ENCODE results near the gene ATP6AP1. TPM values are rescaled to one million over a fixed set of nuclear protein-coding genes. Genes with fewer than 3 reads are reported as not detected.
A peak's percentile ranks its signal among the peaks of the same experiment; 100 is the strongest.
"Not testable (repeated sequence)": the region's sequence is repeated elsewhere in the genome, so short reads cannot be mapped to it uniquely, and the experiment has no call there.

Gene ATP6AP1
- polyA plus RNA-seq, 2 donors = 40.3 to 65.8 TPM

GRCh38 chrX:154399527-154400368 lies 28.7 kb upstream of the ATP6AP1 start:
- H3K4me3 ChIP-seq (ENCODE audit: low read depth in 1 of 2, low read length in 2 of 2) = peak overlapping the region; percentile 54 to 82
- no peaks in the 10 kb centered on the region for H3K27me3 ChIP-seq (ENCODE audit: control insufficient read depth in 1 of 2, insufficient read depth in 2 of 2, low read length in 2 of 2)
- H3K4me1 ChIP-seq (ENCODE audit: control insufficient read depth in 2 of 2, insufficient read depth in 2 of 2, low read length in 1 of 2) = peaks cover 4 to 6% of the 10 kb centered on the region in 2 donors
- peaks cover 0 to 15% of the 10 kb centered on the region in 2 donors for H3K36me3 ChIP-seq (ENCODE audit: control insufficient read depth in 2 of 2, insufficient read depth in 2 of 2, low read length in 1 of 2)
- 30 to 52% methylated on average over 14 of the region's 14 CpGs for WGBS, 2 donors
- peaks cover 0 to 3% of the 10 kb centered on the region in 2 donors for H3K9me3 ChIP-seq (ENCODE audit: control insufficient read depth in 2 of 2, insufficient read depth in 1 of 2, low read depth in 1 of 2, low read length in 1 of 2)
- peak overlapping the region; percentile 96 to 99 for H3K27ac ChIP-seq (ENCODE audit: low read depth in 2 of 2, low read length in 1 of 2)

GRCh38 chrX:154400369-154400817 lies 28.1 kb upstream of the ATP6AP1 start:
- not testable (repeated sequence) for H3K4me3 ChIP-seq (ENCODE audit: low read depth in 1 of 2, low read length in 2 of 2); H3K27me3 ChIP-seq (ENCODE audit: control insufficient read depth in 1 of 2, insufficient read depth in 2 of 2, low read length in 2 of 2); H3K9me3 ChIP-seq (ENCODE audit: control insufficient read depth in 2 of 2, insufficient read depth in 1 of 2, low read depth in 1 of 2, low read length in 1 of 2); H3K4me1 ChIP-seq (ENCODE audit: control insufficient read depth in 2 of 2, insufficient read depth in 2 of 2, low read length in 1 of 2)
- Histone ChIP-seq H3K36me3 (ENCODE audit: control insufficient read depth in 2 of 2, insufficient read depth in 2 of 2, low read length in 1 of 2) (peaks cover 0 to 15% of the 10 kb centered on the region in 2 donors), H3K27ac (ENCODE audit: low read depth in 2 of 2, low read length in 1 of 2) (peak overlapping the region; percentile 54 to 96)
- 58 to 68% methylated on average over 3 to 6 of the region's 6 CpGs for WGBS, 2 donors

GRCh38 chrX:154401045-154401799 lies 27.3 kb upstream of the ATP6AP1 start:
- 36 to 44% methylated on average over 6 of the region's 6 CpGs for WGBS, 2 donors
- Histone ChIP-seq H3K27me3 (ENCODE audit: control insufficient read depth in 1 of 2, insufficient read depth in 2 of 2, low read length in 2 of 2) (no peaks in the 10 kb centered on the region), H3K4me1 (ENCODE audit: control insufficient read depth in 2 of 2, insufficient read depth in 2 of 2, low read length in 1 of 2) (peaks cover 4 to 6% of the 10 kb centered on the region in 2 donors), H3K9me3 (ENCODE audit: control insufficient read depth in 2 of 2, insufficient read depth in 1 of 2, low read depth in 1 of 2, low read length in 1 of 2) (peaks cover 0 to 3% of the 10 kb centered on the region in 2 donors), H3K4me3 (ENCODE audit: low read depth in 1 of 2, low read length in 2 of 2) (no peak overlapping the region), H3K27ac (ENCODE audit: low read depth in 2 of 2, low read length in 1 of 2) (peak overlapping the region; percentile 54 to 61), H3K36me3 (ENCODE audit: control insufficient read depth in 2 of 2, insufficient read depth in 2 of 2, low read length in 1 of 2) (peaks cover 0 to 15% of the 10 kb centered on the region in 2 donors)

- H3K4me1 ChIP-seq (ENCODE audit: control insufficient read depth in 2 of 2, insufficient read depth in 2 of 2, low read length in 1 of 2) = peaks cover 4 to 6% of the 10 kb centered on the region in 2 donors
- no peaks in the 10 kb centered on the region for H3K27me3 ChIP-seq (ENCODE audit: control insufficient read depth in 1 of 2, insufficient read depth in 2 of 2, low read length in 2 of 2)
- no peak overlapping the region for H3K4me3 ChIP-seq (ENCODE audit: low read depth in 1 of 2, low read length in 2 of 2)
- 24 to 48% methylated on average over 6 of the region's 6 CpGs for WGBS, 2 donors
- H3K9me3 ChIP-seq (ENCODE audit: control insufficient read depth in 2 of 2, insufficient read depth in 1 of 2, low read depth in 1 of 2, low read length in 1 of 2) = peaks cover 0 to 3% of the 10 kb centered on the region in 2 donors
- H3K27ac ChIP-seq (ENCODE audit: low read depth in 2 of 2, low read length in 1 of 2) = peak overlapping the region; percentile 62 to 78
- peaks cover 0 to 15% of the 10 kb centered on the region in 2 donors for H3K36me3 ChIP-seq (ENCODE audit: control insufficient read depth in 2 of 2, insufficient read depth in 2 of 2, low read length in 1 of 2)
Measured at GRCh38 chrX:154401918-154402621, 26.4 kb upstream of the ATP6AP1 start.

- Histone ChIP-seq H3K27me3 (ENCODE audit: control insufficient read depth in 1 of 2, insufficient read depth in 2 of 2, low read length in 2 of 2) (no peaks in the 10 kb centered on the region), H3K9me3 (ENCODE audit: control insufficient read depth in 2 of 2, insufficient read depth in 1 of 2, low read depth in 1 of 2, low read length in 1 of 2) (peaks cover 0 to 3% of the 10 kb centered on the region in 2 donors), H3K4me3 (ENCODE audit: low read depth in 1 of 2, low read length in 2 of 2) (no peak overlapping the region), H3K36me3 (ENCODE audit: control insufficient read depth in 2 of 2, insufficient read depth in 2 of 2, low read length in 1 of 2) (peaks cover 0 to 15% of the 10 kb centered on the region in 2 donors), H3K27ac (ENCODE audit: low read depth in 2 of 2, low read length in 1 of 2) (peak overlapping the region; percentile 38 to 78), H3K4me1 (ENCODE audit: control insufficient read depth in 2 of 2, insufficient read depth in 2 of 2, low read length in 1 of 2) (peaks cover 4 to 6% of the 10 kb centered on the region in 2 donors)
- 68 to 78% methylated on average over 19 of the region's 19 CpGs for WGBS, 2 donors
Measured at GRCh38 chrX:154402622-154403127, 25.8 kb upstream of the ATP6AP1 start.

GRCh38 chrX:154403192-154403591 lies 25.3 kb upstream of the ATP6AP1 start:
- no peak overlapping the region for H3K4me3 ChIP-seq (ENCODE audit: low read depth in 1 of 2, low read length in 2 of 2)
- H3K9me3 ChIP-seq (ENCODE audit: control insufficient read depth in 2 of 2, insufficient read depth in 1 of 2, low read depth in 1 of 2, low read length in 1 of 2) = peaks cover 0 to 3% of the 10 kb centered on the region in 2 donors
- H3K27ac ChIP-seq (ENCODE audit: low read depth in 2 of 2, low read length in 1 of 2) = no peak overlapping the region
- peaks cover 0 to 15% of the 10 kb centered on the region in 2 donors for H3K36me3 ChIP-seq (ENCODE audit: control insufficient read depth in 2 of 2, insufficient read depth in 2 of 2, low read length in 1 of 2)
- no peaks in the 10 kb centered on the region for H3K27me3 ChIP-seq (ENCODE audit: control insufficient read depth in 1 of 2, insufficient read depth in 2 of 2, low read length in 2 of 2)
- H3K4me1 ChIP-seq (ENCODE audit: control insufficient read depth in 2 of 2, insufficient read depth in 2 of 2, low read length in 1 of 2) = peaks cover 4 to 7% of the 10 kb centered on the region in 2 donors
- 83 to 84% methylated on average over 9 to 10 of the region's 10 CpGs for WGBS, 2 donors

- Histone ChIP-seq H3K36me3 (ENCODE audit: control insufficient read depth in 2 of 2, insufficient read depth in 2 of 2, low read length in 1 of 2) (peaks cover 0 to 15% of the 10 kb centered on the region in 2 donors), H3K9me3 (ENCODE audit: control insufficient read depth in 2 of 2, insufficient read depth in 1 of 2, low read depth in 1 of 2, low read length in 1 of 2) (peaks cover 0 to 3% of the 10 kb centered on the region in 2 donors), H3K27me3 (ENCODE audit: control insufficient read depth in 1 of 2, insufficient read depth in 2 of 2, low read length in 2 of 2) (no peaks in the 10 kb centered on the region), H3K4me1 (ENCODE audit: control insufficient read depth in 2 of 2, insufficient read depth in 2 of 2, low read length in 1 of 2) (peaks cover 4 to 11% of the 10 kb centered on the region in 2 donors), H3K4me3 (ENCODE audit: low read depth in 1 of 2, low read length in 2 of 2) (no peak overlapping the region), H3K27ac (ENCODE audit: low read depth in 2 of 2, low read length in 1 of 2) (no peak overlapping the region)
- 87 to 91% methylated on average over 4 of the region's 4 CpGs for WGBS, 2 donors
Measured at GRCh38 chrX:154403858-154404257, 24.6 kb upstream of the ATP6AP1 start.

- 93 to 94% methylated on average over 16 of the region's 16 CpGs for WGBS, 2 donors
Measured at GRCh38 chrX:154404625-154405192, 23.8 kb upstream of the ATP6AP1 start.

More at GRCh38 chrX:154404625-154405192, 23.8 kb upstream of the ATP6AP1 start:
- peaks cover 0 to 14% of the 10 kb centered on the region in 2 donors for H3K36me3 ChIP-seq (ENCODE audit: control insufficient read depth in 2 of 2, insufficient read depth in 2 of 2, low read length in 1 of 2)
- H3K4me3 ChIP-seq (ENCODE audit: low read depth in 1 of 2, low read length in 2 of 2) = no peak overlapping the region
- H3K27me3 ChIP-seq (ENCODE audit: control insufficient read depth in 1 of 2, insufficient read depth in 2 of 2, low read length in 2 of 2) = no peaks in the 10 kb centered on the region
- H3K27ac ChIP-seq (ENCODE audit: low read depth in 2 of 2, low read length in 1 of 2) = no peak overlapping the region
- H3K9me3 ChIP-seq (ENCODE audit: control insufficient read depth in 2 of 2, insufficient read depth in 1 of 2, low read depth in 1 of 2, low read length in 1 of 2) = no peaks in the 10 kb centered on the region
- peaks cover 4 to 11% of the 10 kb centered on the region in 2 donors for H3K4me1 ChIP-seq (ENCODE audit: control insufficient read depth in 2 of 2, insufficient read depth in 2 of 2, low read length in 1 of 2)
